Transverse colon (tissue), 4 donors: ENCODE results near the gene DNAH7.

Experiments used
- POLR2AphosphoS5 ChIP-seq, 3 donors: sonication (generic); formaldehyde crosslinking; IDR thresholded peaks; one replicate each; pipeline ENCODE4 v1.6.1; 2016; ENCODE audit warnings: antibody characterized with exemption in 3 of 3
- TF ChIP-seq, protein P1 (sequence below), 5 experiments: fragments of 200-600 bp in 3 of 5; fragments of 450-650 bp in 2 of 5; sonication (generic) in 3 of 5; IDR thresholded peaks; 1 replicate in 2 of 5; 2 replicates in 3 of 5; pipeline ENCODE4 v1.5.1; 2016 to 2017; ENCODE audit warnings: antibody characterized with exemption in 5 of 5, inconsistent platforms in 3 of 5, mild to moderate bottlenecking in 2 of 5, moderate library complexity in 1 of 5

- TF ChIP-seq, protein P1, sequence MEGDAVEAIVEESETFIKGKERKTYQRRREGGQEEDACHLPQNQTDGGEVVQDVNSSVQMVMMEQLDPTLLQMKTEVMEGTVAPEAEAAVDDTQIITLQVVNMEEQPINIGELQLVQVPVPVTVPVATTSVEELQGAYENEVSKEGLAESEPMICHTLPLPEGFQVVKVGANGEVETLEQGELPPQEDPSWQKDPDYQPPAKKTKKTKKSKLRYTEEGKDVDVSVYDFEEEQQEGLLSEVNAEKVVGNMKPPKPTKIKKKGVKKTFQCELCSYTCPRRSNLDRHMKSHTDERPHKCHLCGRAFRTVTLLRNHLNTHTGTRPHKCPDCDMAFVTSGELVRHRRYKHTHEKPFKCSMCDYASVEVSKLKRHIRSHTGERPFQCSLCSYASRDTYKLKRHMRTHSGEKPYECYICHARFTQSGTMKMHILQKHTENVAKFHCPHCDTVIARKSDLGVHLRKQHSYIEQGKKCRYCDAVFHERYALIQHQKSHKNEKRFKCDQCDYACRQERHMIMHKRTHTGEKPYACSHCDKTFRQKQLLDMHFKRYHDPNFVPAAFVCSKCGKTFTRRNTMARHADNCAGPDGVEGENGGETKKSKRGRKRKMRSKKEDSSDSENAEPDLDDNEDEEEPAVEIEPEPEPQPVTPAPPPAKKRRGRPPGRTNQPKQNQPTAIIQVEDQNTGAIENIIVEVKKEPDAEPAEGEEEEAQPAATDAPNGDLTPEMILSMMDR (IDR thresholded peaks at IDR 0.05): no peak
- no peak for TF ChIP-seq POLR2AphosphoS5 (IDR thresholded peaks at IDR 0.05)
Observed at GRCh38 chr2:195697681-195698220, 370.9 kb downstream of the DNAH7 start.
